ENCODE results near the gene CCNT2. TPM values are rescaled to one million over a fixed set of nuclear protein-coding genes. Genes with fewer than 3 reads are reported as not detected.

Gene CCNT2
- total and polyA plus RNA-seq, 7 donors = 4.8 to 33.2 (median 27.4) TPM

DNA sequence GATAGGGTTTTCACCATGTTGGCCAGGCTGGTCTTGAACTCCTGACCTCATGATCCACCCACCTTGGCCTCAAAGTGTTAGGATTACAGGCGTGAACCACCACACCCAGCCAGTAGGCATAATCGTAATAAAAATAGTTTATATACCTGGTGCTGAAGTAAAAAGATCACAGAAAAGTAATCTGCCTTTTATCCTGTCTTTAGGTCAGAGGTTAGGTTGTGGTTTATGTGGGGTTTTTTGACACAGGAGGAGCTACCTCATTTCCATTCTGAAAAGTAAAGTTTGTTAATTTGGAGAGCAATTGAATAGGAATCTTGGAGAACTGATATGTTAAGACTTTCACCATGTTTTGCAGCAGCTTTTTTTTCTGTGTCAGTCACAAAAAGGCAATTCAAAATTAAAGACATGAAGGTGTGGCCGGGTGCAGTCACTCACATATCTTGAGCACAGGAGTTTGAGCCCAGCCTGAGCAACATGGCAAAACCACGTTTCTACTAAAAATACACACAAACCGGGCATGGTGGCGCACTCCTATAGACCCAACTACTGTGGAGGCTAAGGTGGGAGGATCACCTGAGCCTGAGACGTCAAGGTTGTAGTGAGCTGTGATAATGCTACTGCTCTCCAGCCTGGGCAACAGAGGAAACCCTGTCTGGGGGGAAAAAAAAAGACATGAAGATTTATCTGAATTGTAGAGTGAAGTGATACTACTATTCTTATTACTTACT is 31.5 kb downstream of the CCNT2 start:
- TF ChIP-seq, protein P1, sequence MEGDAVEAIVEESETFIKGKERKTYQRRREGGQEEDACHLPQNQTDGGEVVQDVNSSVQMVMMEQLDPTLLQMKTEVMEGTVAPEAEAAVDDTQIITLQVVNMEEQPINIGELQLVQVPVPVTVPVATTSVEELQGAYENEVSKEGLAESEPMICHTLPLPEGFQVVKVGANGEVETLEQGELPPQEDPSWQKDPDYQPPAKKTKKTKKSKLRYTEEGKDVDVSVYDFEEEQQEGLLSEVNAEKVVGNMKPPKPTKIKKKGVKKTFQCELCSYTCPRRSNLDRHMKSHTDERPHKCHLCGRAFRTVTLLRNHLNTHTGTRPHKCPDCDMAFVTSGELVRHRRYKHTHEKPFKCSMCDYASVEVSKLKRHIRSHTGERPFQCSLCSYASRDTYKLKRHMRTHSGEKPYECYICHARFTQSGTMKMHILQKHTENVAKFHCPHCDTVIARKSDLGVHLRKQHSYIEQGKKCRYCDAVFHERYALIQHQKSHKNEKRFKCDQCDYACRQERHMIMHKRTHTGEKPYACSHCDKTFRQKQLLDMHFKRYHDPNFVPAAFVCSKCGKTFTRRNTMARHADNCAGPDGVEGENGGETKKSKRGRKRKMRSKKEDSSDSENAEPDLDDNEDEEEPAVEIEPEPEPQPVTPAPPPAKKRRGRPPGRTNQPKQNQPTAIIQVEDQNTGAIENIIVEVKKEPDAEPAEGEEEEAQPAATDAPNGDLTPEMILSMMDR (IDR thresholded peaks at IDR 0.05) = no peak
- H3K9me3 ChIP-seq = no peaks in the 10 kb centered on the region
- H3K4me1 ChIP-seq = no peaks in the 10 kb centered on the region
- H3K4me3 ChIP-seq = no peak overlapping the region
- H3K36me3 ChIP-seq = peaks cover 0 to 96% (median 33%) of the 10 kb centered on the region in 4 donors
- WGBS, 2 donors = 44 to 61% methylated on average over 7 of the region's 7 CpGs
- intact Hi-C loops (cut with DNase I) = no loop called here
- no peak overlapping the region for H3K27ac ChIP-seq
- DNase-seq = no peak
- no peaks in the 10 kb centered on the region for H3K27me3 ChIP-seq

DNA sequence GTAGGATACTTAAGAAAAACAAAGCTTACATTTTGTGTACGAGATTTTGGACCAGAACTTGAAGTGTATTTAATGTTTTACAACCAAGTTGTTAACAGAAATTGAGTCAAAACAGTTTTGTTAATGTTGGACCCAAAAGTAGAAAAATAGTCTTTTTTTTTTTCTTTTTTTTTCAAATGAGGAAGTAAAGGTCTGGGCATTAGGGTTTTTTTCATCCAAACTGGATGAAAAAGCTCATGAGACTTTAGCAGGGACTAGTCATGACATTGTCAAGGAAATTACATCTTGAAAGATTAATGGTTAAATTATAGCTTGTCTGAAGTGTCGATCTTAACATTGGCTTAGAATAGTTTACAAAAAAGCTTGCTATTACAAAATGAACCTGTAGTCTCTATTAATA is 32.3 kb downstream of the CCNT2 start:
- TF ChIP-seq POLR2AphosphoS5 (IDR thresholded peaks at IDR 0.05) (no peak), EP300 (IDR thresholded peaks at IDR 0.05) (no peak), POLR2A (IDR thresholded peaks at IDR 0.05) (no peak)
- TF ChIP-seq, protein P1 (IDR thresholded peaks at IDR 0.05) = no peak
- 73 to 84% methylated on average over 2 of the region's 2 CpGs for WGBS, 2 donors
- no peak for DNase-seq
- H3K27me3 ChIP-seq = no peaks in the 10 kb centered on the region
- intact Hi-C loops (cut with DNase I) = no loop called here
- H3K4me1 ChIP-seq = no peaks in the 10 kb centered on the region
- H3K27ac ChIP-seq = no peak overlapping the region
- no peaks in the 10 kb centered on the region for H3K9me3 ChIP-seq
- no peak overlapping the region for H3K4me3 ChIP-seq
- H3K36me3 ChIP-seq = peaks cover 0 to 99% (median 40%) of the 10 kb centered on the region in 4 donors

DNA sequence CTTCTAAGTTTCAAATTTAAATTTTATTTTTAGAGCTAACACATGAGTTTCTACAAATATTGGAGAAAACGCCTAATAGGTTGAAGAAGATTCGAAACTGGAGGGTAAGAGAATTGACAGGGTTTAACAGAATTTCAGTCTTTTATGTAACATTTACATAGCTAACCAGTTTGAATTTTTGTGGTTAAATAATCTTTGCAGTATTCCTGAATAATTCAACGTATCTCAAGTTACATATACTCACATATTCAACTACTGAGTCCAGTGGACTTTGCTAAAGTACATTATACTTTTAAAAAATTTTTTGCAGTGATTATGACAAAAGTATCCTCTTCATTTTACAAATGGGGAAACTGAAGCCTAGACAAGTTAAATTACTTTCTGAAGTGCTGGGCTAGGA is 34.0 kb downstream of the CCNT2 start:
- Histone ChIP-seq H3K27ac (no peak overlapping the region), H3K36me3 (peaks cover 4 to 93% (median 39%) of the 10 kb centered on the region in 4 donors), H3K27me3 (no peaks in the 10 kb centered on the region), H3K9me3 (no peaks in the 10 kb centered on the region), H3K4me1 (no peaks in the 10 kb centered on the region), H3K4me3 (no peak overlapping the region)
- TF ChIP-seq, protein P1 (IDR thresholded peaks at IDR 0.05) = no peak
- no peak for TF ChIP-seq EP300 (IDR thresholded peaks at IDR 0.05)
- no peak for TF ChIP-seq POLR2AphosphoS5 (IDR thresholded peaks at IDR 0.05)
- no peak for TF ChIP-seq POLR2A (IDR thresholded peaks at IDR 0.05)
- 95 to 98% methylated on average over 3 of the region's 3 CpGs for WGBS, 2 donors
- intact Hi-C loops (cut with DNase I) = no loop called here
- DNase-seq = no peak

DNA sequence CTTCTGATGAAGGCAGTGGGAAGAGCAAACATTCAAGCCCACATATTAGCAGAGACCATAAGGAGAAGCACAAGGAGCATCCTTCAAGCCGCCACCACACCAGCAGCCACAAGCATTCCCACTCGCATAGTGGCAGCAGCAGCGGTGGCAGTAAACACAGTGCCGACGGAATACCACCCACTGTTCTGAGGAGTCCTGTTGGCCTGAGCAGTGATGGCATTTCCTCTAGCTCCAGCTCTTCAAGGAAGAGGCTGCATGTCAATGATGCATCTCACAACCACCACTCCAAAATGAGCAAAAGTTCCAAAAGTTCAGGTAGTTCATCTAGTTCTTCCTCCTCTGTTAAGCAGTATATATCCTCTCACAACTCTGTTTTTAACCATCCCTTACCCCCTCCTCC is 35.4 kb downstream of the CCNT2 start:
- 95 to 96% methylated on average over 5 of the region's 5 CpGs for WGBS, 2 donors
- Histone ChIP-seq H3K4me3 (no peak overlapping the region), H3K27ac (no peak overlapping the region), H3K27me3 (no peaks in the 10 kb centered on the region), H3K36me3 (peaks cover 4 to 88% (median 32%) of the 10 kb centered on the region in 4 donors), H3K4me1 (no peaks in the 10 kb centered on the region), H3K9me3 (no peaks in the 10 kb centered on the region)
- TF ChIP-seq POLR2A (IDR thresholded peaks at IDR 0.05) = no peak
- TF ChIP-seq POLR2AphosphoS5 (IDR thresholded peaks at IDR 0.05) = no peak
- TF ChIP-seq, protein P1 (IDR thresholded peaks at IDR 0.05) = no peak
- no peak for TF ChIP-seq EP300 (IDR thresholded peaks at IDR 0.05)
- intact Hi-C loops (cut with DNase I) = no loop called here
- DNase-seq = no peak

DNA sequence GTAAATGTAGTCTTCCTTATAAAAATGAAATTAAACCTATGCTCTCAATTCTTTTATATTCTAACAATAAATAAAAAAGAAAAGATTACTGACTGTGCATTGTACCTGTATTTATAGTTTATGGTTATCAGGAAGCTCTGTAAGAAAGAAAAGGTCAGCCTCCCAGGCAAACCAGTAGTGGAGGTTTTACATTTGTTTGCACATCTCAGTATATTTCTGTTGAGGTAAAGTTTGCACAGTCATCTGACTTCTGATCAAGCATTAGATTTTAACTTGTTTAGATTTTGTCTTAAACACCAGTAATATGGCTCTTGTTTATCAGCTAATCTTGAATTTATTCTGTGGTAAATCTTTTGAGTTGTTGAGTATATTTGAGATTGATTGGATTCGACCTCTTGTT is 37.1 kb downstream of the CCNT2 start:
- peaks cover 4 to 72% (median 26%) of the 10 kb centered on the region in 4 donors for H3K36me3 ChIP-seq
- intact Hi-C loops (cut with DNase I) = no loop called here
- TF ChIP-seq POLR2A (IDR thresholded peaks at IDR 0.05) (no peak), EP300 (IDR thresholded peaks at IDR 0.05) (no peak), POLR2AphosphoS5 (IDR thresholded peaks at IDR 0.05) (no peak)
- TF ChIP-seq, protein P1 (IDR thresholded peaks at IDR 0.05) = no peak
- H3K27ac ChIP-seq = no peak overlapping the region
- H3K4me1 ChIP-seq = no peaks in the 10 kb centered on the region
- 75 to 86% methylated on average over 1 of the region's 1 CpG for WGBS, 2 donors
- no peaks in the 10 kb centered on the region for H3K9me3 ChIP-seq
- DNase-seq = no peak
- no peaks in the 10 kb centered on the region for H3K27me3 ChIP-seq
- no peak overlapping the region for H3K4me3 ChIP-seq

Measured in sigmoid colon (tissue), 7 donors.